ENCODE results near the gene SORCS1.

GRCh38 chr10:106816318-106817085 lies 348.0 kb downstream of the SORCS1 start:
- TF ChIP-seq CTCF (CRISPR knock-in tag; IDR thresholded peaks at IDR 0.05): no peak
- TF ChIP-seq REST (IDR thresholded peaks at IDR 0.05; ENCODE audit: borderline replicate concordance in 1 of 2, low read depth in 1 of 2, low read length in 2 of 2): no peak
- no peak for TF ChIP-seq POLR2A (IDR thresholded peaks at IDR 0.05; ENCODE audit: insufficient read depth in 1 of 2, low read depth in 2 of 2, low read length in 2 of 2)
- TF ChIP-seq ZNF232 (CRISPR knock-in tag; IDR thresholded peaks at IDR 0.05; ENCODE audit: borderline replicate concordance): no peak

All from HepG2 (cell line).